ENCODE data around the gene AAK1. TPM values are rescaled to one million over a fixed set of nuclear protein-coding genes. Genes with fewer than 3 reads are reported as not detected.
"Not testable (repeated sequence)": the region's sequence is repeated elsewhere in the genome, so short reads cannot be mapped to it uniquely, and the experiment has no call there.

The AAK1 gene
- total RNA-seq, 4 donors from 2014 or later: 28.0 to 35.5 (median 32.8) TPM

- intact Hi-C loops (cut with DNase I): no loop called here
- TF ChIP-seq CTCF (IDR thresholded peaks at IDR 0.05): no peak
- TF ChIP-seq POLR2A (IDR thresholded peaks at IDR 0.05): no peak
These were observed 20.3 kb downstream of the AAK1 start for GRCh38 chr2:69623236-69623635.

GRCh38 chr2:69622805-69623204, 20.7 kb downstream of the AAK1 start:
- H3K9me3 ChIP-seq; H3K27me3 ChIP-seq; DNase-seq; H3K27ac ChIP-seq; intact Hi-C loops (cut with DNase I); H3K4me3 ChIP-seq; H3K36me3 ChIP-seq: not testable (repeated sequence)
- peaks cover 14 to 49% (median 25%) of the 10 kb centered on the region in 3 donors for H3K4me1 ChIP-seq
- WGBS, 2 donors: 89 to 93% methylated on average over 5 to 9 of the region's 10 CpGs

More at GRCh38 chr2:69623236-69623635, 20.3 kb downstream of the AAK1 start:
- H3K27me3 ChIP-seq: no peaks in the 10 kb centered on the region
- DNase-seq: no peak
- H3K27ac ChIP-seq: no peak overlapping the region
- H3K4me3 ChIP-seq: no peak overlapping the region
- no peaks in the 10 kb centered on the region for H3K36me3 ChIP-seq
- H3K4me1 ChIP-seq: peaks cover 10 to 45% (median 21%) of the 10 kb centered on the region in 3 donors
- 80 to 94% methylated on average over 1 to 7 of the region's 7 CpGs for WGBS, 2 donors
- no peaks in the 10 kb centered on the region for H3K9me3 ChIP-seq

GRCh38 chr2:69622017-69622540, 21.5 kb downstream of the AAK1 start:
- H3K36me3 ChIP-seq; DNase-seq; H3K4me3 ChIP-seq; H3K9me3 ChIP-seq; intact Hi-C loops (cut with DNase I); H3K27me3 ChIP-seq; H3K27ac ChIP-seq: not testable (repeated sequence)
- no CpG with 5 or more reads among the region's 29 CpGs for WGBS, 2 donors
- peaks cover 15 to 51% (median 30%) of the 10 kb centered on the region in 3 donors for H3K4me1 ChIP-seq

- no peak for DNase-seq
- WGBS, 2 donors: 90 to 93% methylated on average over 3 of the region's 3 CpGs
- no peak overlapping the region for H3K4me3 ChIP-seq
- H3K9me3 ChIP-seq: no peaks in the 10 kb centered on the region
- intact Hi-C loops (cut with DNase I): no loop called here
- H3K36me3 ChIP-seq: no peaks in the 10 kb centered on the region
- H3K27ac ChIP-seq: no peak overlapping the region
- H3K4me1 ChIP-seq: peaks cover 22 to 58% (median 36%) of the 10 kb centered on the region in 3 donors
- H3K27me3 ChIP-seq: no peaks in the 10 kb centered on the region
- TF ChIP-seq CTCF (IDR thresholded peaks at IDR 0.05): no peak
- TF ChIP-seq POLR2A (IDR thresholded peaks at IDR 0.05): no peak
These were observed 22.1 kb downstream of the AAK1 start for GRCh38 chr2:69621440-69621839.

- H3K27ac ChIP-seq: no peak overlapping the region
- 88 to 90% methylated on average over 7 of the region's 7 CpGs for WGBS, 2 donors
These were observed 22.7 kb downstream of the AAK1 start for GRCh38 chr2:69620870-69621269.

DNA sequence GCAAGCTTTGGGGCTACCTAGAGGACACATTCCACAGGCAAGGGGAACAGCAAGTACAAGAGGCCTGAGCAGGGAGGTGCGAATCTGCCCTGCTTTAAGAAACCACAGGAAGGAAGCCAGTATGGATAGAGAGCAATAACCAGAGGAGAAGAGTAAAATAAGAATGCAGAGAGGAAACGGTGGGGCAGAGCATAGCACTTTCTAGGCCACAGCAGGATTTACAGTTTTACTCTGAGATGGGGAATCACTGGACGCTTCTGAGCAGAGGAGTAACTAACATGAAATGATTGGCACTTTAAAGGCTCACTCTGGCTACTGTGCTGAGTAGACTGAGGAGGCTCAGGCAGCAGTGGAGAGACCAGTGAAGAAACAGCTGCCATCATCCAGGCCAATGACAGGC, 23.8 kb downstream of the AAK1 start:
- H3K9me3 ChIP-seq: no peaks in the 10 kb centered on the region
- no peak overlapping the region for H3K27ac ChIP-seq
- no peaks in the 10 kb centered on the region for H3K36me3 ChIP-seq
- H3K27me3 ChIP-seq: no peaks in the 10 kb centered on the region
- intact Hi-C loops (cut with DNase I): no loop called here
- peaks cover 27 to 63% (median 33%) of the 10 kb centered on the region in 3 donors for H3K4me1 ChIP-seq
- no peak overlapping the region for H3K4me3 ChIP-seq
- no peak for TF ChIP-seq CTCF (IDR thresholded peaks at IDR 0.05)
- no peak for TF ChIP-seq POLR2A (IDR thresholded peaks at IDR 0.05)
- no peak for DNase-seq
- 59 to 75% methylated on average over 3 of the region's 3 CpGs for WGBS, 2 donors

More at GRCh38 chr2:69620870-69621269, 22.7 kb downstream of the AAK1 start:
- no peak for DNase-seq
- Histone ChIP-seq H3K4me3 (no peak overlapping the region), H3K36me3 (no peaks in the 10 kb centered on the region), H3K9me3 (no peaks in the 10 kb centered on the region), H3K4me1 (peaks cover 23 to 63% (median 41%) of the 10 kb centered on the region in 3 donors), H3K27me3 (no peaks in the 10 kb centered on the region)
- intact Hi-C loops (cut with DNase I): no loop called here
- no peak for TF ChIP-seq POLR2A (IDR thresholded peaks at IDR 0.05)
- no peak for TF ChIP-seq CTCF (IDR thresholded peaks at IDR 0.05)

All from esophagus squamous epithelium (tissue), 5 donors.